HepG2 (cell line): ENCODE results near the gene ARHGEF10L. TPM values are rescaled to one million over a fixed set of nuclear protein-coding genes. Genes with fewer than 3 reads are reported as not detected.
A peak's percentile ranks its signal among the peaks of the same experiment; 100 is the strongest.

ENCODE experiments used
- CREBL2 ChIP-seq: sonication (generic); formaldehyde crosslinking; IDR thresholded peaks from 2 replicates; pipeline ENCODE4 v1.8.1; 2023; ENCODE audit warnings: missing genetic modification reagents, mild to moderate bottlenecking, borderline replicate concordance
- EHMT2 ChIP-seq: fragments of 200-600 bp; sonication (generic); IDR thresholded peaks from 2 replicates; pipeline ENCODE4 v1.7.0; 2017; ENCODE audit warnings: antibody characterized with exemption, low read depth, low read length, borderline replicate concordance
- ETV5 ChIP-seq: IDR thresholded peaks from 2 replicates; pipeline ENCODE4 v1.6.1; 2018; ENCODE audit warnings: missing biosample characterization, missing genetic modification reagents, inconsistent platforms, borderline replicate concordance
- GLMP ChIP-seq: sonication (generic); formaldehyde crosslinking; IDR thresholded peaks from 2 replicates; pipeline ENCODE4 v1.9.0; 2021; ENCODE audit warnings: missing genetic modification reagents, mild to moderate bottlenecking, borderline replicate concordance
- KIAA2018 ChIP-seq: sonication (generic); formaldehyde crosslinking; IDR thresholded peaks from 2 replicates; pipeline ENCODE4 v1.5.0; 2020; ENCODE audit warnings: mild to moderate bottlenecking, missing genetic modification reagents, borderline replicate concordance
- KLF11 ChIP-seq: IDR thresholded peaks from 2 replicates; pipeline ENCODE4 v1.6.1; 2016; ENCODE audit warnings: missing compliant biosample characterization
- MIXL1 ChIP-seq: IDR thresholded peaks from 2 replicates; pipeline ENCODE4 v1.6.1; 2016
- MYC ChIP-seq: sonication (generic); formaldehyde crosslinking; IDR thresholded peaks from 2 replicates; pipeline ENCODE4 v1.9.0; 2021; ENCODE audit warnings: missing genetic modification reagents, borderline replicate concordance
- SP4 ChIP-seq: sonication (generic); formaldehyde crosslinking; IDR thresholded peaks from 2 replicates; pipeline ENCODE4 v1.8.1; 2023; ENCODE audit warnings: mild to moderate bottlenecking, missing genetic modification reagents
- SRY ChIP-seq: sonication (generic); formaldehyde crosslinking; IDR thresholded peaks from 2 replicates; pipeline ENCODE4 v1.8.0; 2022; ENCODE audit warnings: mild to moderate bottlenecking, missing genetic modification reagents
- ZC3H4 ChIP-seq: sonication (generic); formaldehyde crosslinking; IDR thresholded peaks from 2 replicates; pipeline ENCODE4 v1.4.0; 2020; ENCODE audit warnings: missing genetic modification reagents, borderline replicate concordance
- ZMYM3 ChIP-seq: sonication (generic); formaldehyde crosslinking; IDR thresholded peaks from 2 replicates; pipeline ENCODE4 v1.5.1; 2020; ENCODE audit warnings: mild to moderate bottlenecking, missing genetic modification reagents
- ZNF282 ChIP-seq: fragments of 450-650 bp; IDR thresholded peaks from 2 replicates; pipeline ENCODE4 v1.6.1; 2018; ENCODE audit not compliant: partially characterized antibody
- ZNF30 ChIP-seq: sonication (generic); formaldehyde crosslinking; IDR thresholded peaks from 2 replicates; pipeline ENCODE4 v1.5.0; 2020; ENCODE audit warnings: mild to moderate bottlenecking, missing genetic modification reagents
- ZNF362 ChIP-seq: sonication (generic); formaldehyde crosslinking; IDR thresholded peaks from 2 replicates; pipeline ENCODE4 v1.4.0; 2020; ENCODE audit warnings: missing genetic modification reagents, mild to moderate bottlenecking, borderline replicate concordance
- ZNF83 ChIP-seq: sonication (generic); formaldehyde crosslinking; IDR thresholded peaks from 2 replicates; pipeline ENCODE4 v1.4.0; 2020; ENCODE audit warnings: missing genetic modification reagents, mild to moderate bottlenecking, borderline replicate concordance
- ZNF878 ChIP-seq: sonication (generic); formaldehyde crosslinking; IDR thresholded peaks from 2 replicates; pipeline ENCODE4 v1.8.1; 2023; ENCODE audit warnings: mild to moderate bottlenecking, missing genetic modification reagents, moderate library complexity
- polyA plus RNA-seq, 8 experiments: library from polyadenylated mRNA; depleted of rRNA in 3 of 8; stranded (reverse) in 7 of 8; unstranded in 1 of 8; fragments of >200 nt; fragmentation: Illumina TruSeq in 4 of 8; extraction: Trizol in 4 of 8; gene quantifications; 2 replicates each; pipeline versions ENCODE4 v1.2.1 to v1.2.3, GENCODE V29; 2011 to 2016; ENCODE audit warnings: low read depth in 4 of 8, missing spikeins in 1 of 8, mixed read lengths in 1 of 8; ENCODE audit not compliant: insufficient read depth in 1 of 8
- total RNA-seq, 5 experiments: library from RNA; depleted of rRNA; stranded (reverse); fragments of >200 nt; fragmentation: Illumina TruSeq; extraction: Trizol; gene quantifications; 2 replicates each; pipeline ENCODE4 v1.2.3, GENCODE V29; 2016; ENCODE audit warnings: low read depth in 1 of 5

ARHGEF10L gene
- total and polyA plus RNA-seq, 2 of the 13 experiments (the other 11 are each of a cell fraction or from before 2014, with no cell fraction given), result 46.5 to 78.3 TPM

GRCh38 chr1:17579951-17580939, 40.7 kb downstream of the ARHGEF10L start (continued):
- TF ChIP-seq ZNF362 (CRISPR knock-in tag) (no peak), ZNF282 (no peak), GLMP (no peak), MYC (CRISPR knock-in tag) (peak; percentile 49), ZNF83 (no peak), KLF11 (CRISPR knock-in tag) (peak; percentile 36; the same call in 1 of the 2 replicates), EHMT2 (no peak), MIXL1 (CRISPR knock-in tag) (peak; percentile 18; the same call in 1 of the 2 replicates), SP4 (CRISPR knock-in tag) (peak; percentile 71), ZNF30 (no peak), CREBL2 (CRISPR knock-in tag) (no peak), ZC3H4 (CRISPR knock-in tag) (0 out of 2 replicates have a peak, but pooled peaks have one; percentile 46), SRY (peak; percentile 40; the same call in 1 of the 2 replicates), ZMYM3 (CRISPR knock-in tag) (peak; percentile 58), ZNF878 (CRISPR knock-in tag) (0 out of 2 replicates have a peak, but pooled peaks have one; percentile 36), KIAA2018 (CRISPR knock-in tag) (no peak), ETV5 (CRISPR knock-in tag) (peak; percentile 93)
